NB4 (cell line): ENCODE results near the gene GPR176.

Experiments
- DNase-seq: peaks from one replicate; pipeline ENCODE4 v3.0.0; 2010; ENCODE audit warnings: low read depth
- H3K4me3 ChIP-seq: one replicate; pipeline ENCODE4 v1.5.1; 2011; ENCODE audit warnings: mild to moderate bottlenecking, low read depth, low read length, moderate library complexity
- CTCF ChIP-seq: IDR thresholded peaks from one replicate; pipeline ENCODE4 v1.5.1; 2012; ENCODE audit warnings: low read depth, low read length
- MAX ChIP-seq: IDR thresholded peaks from 2 replicates; pipeline ENCODE4 v1.6.1; 2011; ENCODE audit warnings: low read depth, low read length
- MYC ChIP-seq: IDR thresholded peaks from 2 replicates; pipeline ENCODE4 v1.6.1; 2011; ENCODE audit warnings: low read depth, low read length
- POLR2A ChIP-seq: IDR thresholded peaks from 2 replicates; pipeline ENCODE4 v1.6.1; 2011; ENCODE audit warnings: mild to moderate bottlenecking; ENCODE audit not compliant: insufficient read length; ENCODE audit errors: extremely low read depth

Gene GPR176

GRCh38 chr15:39852250-39852649 lies 67.8 kb downstream of the GPR176 start:
- no peak overlapping the region for H3K4me3 ChIP-seq
- no peak for DNase-seq
- no peak for TF ChIP-seq POLR2A
- no peak for TF ChIP-seq CTCF
- no peak for TF ChIP-seq MYC
- no peak for TF ChIP-seq MAX

- TF ChIP-seq CTCF = no peak
- no peak overlapping the region for H3K4me3 ChIP-seq
- DNase-seq = no peak
These were observed 68.5 kb downstream of the GPR176 start for GRCh38 chr15:39851500-39852092.

GRCh38 chr15:39850436-39850835 lies 69.6 kb downstream of the GPR176 start:
- H3K4me3 ChIP-seq = no peak overlapping the region
- TF ChIP-seq POLR2A (no peak), MAX (no peak), MYC (no peak), CTCF (no peak)
- DNase-seq = no peak

- DNase-seq = no peak
- H3K4me3 ChIP-seq = no peak overlapping the region
- no peak for TF ChIP-seq POLR2A
- no peak for TF ChIP-seq CTCF
- no peak for TF ChIP-seq MYC
- TF ChIP-seq MAX = no peak
These were observed 74.0 kb downstream of the GPR176 start for GRCh38 chr15:39846108-39846507.

- H3K4me3 ChIP-seq = no peak overlapping the region
- TF ChIP-seq MAX (no peak), MYC (no peak), CTCF (no peak), POLR2A (no peak)
- DNase-seq = no peak
These were observed 74.5 kb downstream of the GPR176 start for GRCh38 chr15:39845582-39845981.

GRCh38 chr15:39843565-39843964 lies 76.5 kb downstream of the GPR176 start:
- DNase-seq = no peak
- TF ChIP-seq MAX (no peak), CTCF (no peak), POLR2A (no peak), MYC (no peak)
- no peak overlapping the region for H3K4me3 ChIP-seq
